ENCODE results near the gene KSR2.

KSR2 gene

DNA sequence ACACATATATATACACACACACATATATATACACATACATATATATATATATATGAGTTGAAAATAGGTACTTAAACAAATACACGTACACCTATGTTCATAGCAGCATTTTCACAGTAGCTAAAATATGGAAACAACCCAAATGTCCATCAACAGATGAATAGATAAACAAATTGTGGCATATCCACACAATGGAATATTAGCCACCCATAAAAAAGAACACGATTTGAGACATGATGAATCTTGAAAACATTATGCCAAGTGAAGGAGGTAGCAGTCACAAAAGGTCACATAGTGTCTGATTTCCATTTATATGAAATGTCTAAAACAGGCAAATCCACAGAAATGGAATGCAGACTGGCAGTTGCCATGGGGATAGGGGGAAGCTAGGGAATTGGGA is 276.3 kb downstream of the KSR2 start:
- H3K4me3 ChIP-seq (ENCODE audit: low read depth, low read length), result no peak overlapping the region
- TF ChIP-seq, protein P1, sequence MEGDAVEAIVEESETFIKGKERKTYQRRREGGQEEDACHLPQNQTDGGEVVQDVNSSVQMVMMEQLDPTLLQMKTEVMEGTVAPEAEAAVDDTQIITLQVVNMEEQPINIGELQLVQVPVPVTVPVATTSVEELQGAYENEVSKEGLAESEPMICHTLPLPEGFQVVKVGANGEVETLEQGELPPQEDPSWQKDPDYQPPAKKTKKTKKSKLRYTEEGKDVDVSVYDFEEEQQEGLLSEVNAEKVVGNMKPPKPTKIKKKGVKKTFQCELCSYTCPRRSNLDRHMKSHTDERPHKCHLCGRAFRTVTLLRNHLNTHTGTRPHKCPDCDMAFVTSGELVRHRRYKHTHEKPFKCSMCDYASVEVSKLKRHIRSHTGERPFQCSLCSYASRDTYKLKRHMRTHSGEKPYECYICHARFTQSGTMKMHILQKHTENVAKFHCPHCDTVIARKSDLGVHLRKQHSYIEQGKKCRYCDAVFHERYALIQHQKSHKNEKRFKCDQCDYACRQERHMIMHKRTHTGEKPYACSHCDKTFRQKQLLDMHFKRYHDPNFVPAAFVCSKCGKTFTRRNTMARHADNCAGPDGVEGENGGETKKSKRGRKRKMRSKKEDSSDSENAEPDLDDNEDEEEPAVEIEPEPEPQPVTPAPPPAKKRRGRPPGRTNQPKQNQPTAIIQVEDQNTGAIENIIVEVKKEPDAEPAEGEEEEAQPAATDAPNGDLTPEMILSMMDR (conservative IDR thresholded peaks at IDR 0.05; ENCODE audit: low read depth, low read length), result no peak
- DNase-seq (ENCODE audit: low read depth), result no peak

DNA sequence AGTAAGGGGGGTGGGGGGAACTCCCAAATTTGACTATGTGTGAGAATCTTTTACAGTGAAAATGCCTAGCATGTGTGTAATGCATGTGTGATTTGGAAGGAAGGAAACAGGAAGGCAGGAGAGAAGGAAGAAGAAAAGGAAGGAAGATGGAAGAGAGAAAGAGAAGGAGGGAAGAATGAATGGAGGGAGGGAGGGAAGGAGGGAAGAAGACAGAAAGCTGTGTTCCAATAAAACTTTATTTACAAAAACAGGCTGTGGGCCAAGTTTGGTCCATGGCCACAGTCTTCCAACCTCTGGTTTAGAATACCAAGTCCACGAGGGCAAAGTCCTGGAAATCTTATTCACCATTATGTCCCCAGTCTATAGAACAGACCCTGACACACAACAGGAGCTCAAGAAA is 278.9 kb downstream of the KSR2 start:
- TF ChIP-seq, protein P1 (conservative IDR thresholded peaks at IDR 0.05; ENCODE audit: low read depth, low read length), result no peak
- DNase-seq (ENCODE audit: low read depth), result no peak
- no peak overlapping the region for H3K4me3 ChIP-seq (ENCODE audit: low read depth, low read length)

DNA sequence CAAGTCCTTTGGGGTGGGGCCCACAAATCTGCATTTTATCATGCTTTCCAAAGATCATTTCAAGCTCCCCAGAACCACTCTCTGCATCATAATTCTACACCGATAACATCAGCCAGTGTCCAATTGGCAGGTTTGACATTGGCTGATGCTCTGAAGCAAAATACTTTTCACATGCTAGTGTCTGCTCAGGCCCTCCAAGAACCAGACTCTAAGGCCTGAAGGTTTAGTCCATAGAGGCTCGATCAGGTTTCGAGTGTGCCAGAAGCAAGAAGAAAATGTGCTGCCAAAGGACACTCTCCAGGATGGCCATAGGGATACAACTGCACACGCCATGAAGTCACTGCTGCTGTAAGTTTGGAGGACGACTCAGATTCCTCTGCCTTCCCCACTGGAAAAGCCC is 280.3 kb downstream of the KSR2 start:
- H3K4me3 ChIP-seq (ENCODE audit: low read depth, low read length), result no peak overlapping the region
- DNase-seq (ENCODE audit: low read depth), result no peak
- TF ChIP-seq, protein P1 (conservative IDR thresholded peaks at IDR 0.05; ENCODE audit: low read depth, low read length), result no peak

DNA sequence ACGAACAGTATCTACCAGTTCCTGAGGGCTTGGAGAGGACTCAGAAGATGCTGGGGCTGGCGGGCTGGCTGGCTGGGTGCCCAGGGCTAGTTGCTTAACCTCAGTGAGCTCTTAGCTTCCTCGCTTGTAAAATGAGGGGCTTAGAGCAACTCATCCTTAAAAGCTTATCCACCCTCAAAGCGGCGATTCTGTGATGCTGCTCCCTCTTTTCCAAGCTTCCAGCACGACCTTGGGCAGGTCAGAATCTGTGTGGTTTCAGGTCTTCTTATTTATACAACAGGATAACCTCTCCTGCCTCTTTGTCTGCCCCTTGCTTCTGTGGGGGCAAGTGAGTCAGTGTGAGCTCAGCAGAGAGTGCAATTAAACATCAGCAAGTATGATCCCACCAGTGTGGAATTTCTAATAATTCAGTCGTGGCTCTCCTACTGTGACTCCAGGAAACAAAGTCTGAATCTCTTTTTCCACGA is 281.8 kb downstream of the KSR2 start:
- DNase-seq (ENCODE audit: low read depth), result no peak
- H3K4me3 ChIP-seq (ENCODE audit: low read depth, low read length), result no peak overlapping the region
- TF ChIP-seq, protein P1 (conservative IDR thresholded peaks at IDR 0.05; ENCODE audit: low read depth, low read length), result no peak

DNA sequence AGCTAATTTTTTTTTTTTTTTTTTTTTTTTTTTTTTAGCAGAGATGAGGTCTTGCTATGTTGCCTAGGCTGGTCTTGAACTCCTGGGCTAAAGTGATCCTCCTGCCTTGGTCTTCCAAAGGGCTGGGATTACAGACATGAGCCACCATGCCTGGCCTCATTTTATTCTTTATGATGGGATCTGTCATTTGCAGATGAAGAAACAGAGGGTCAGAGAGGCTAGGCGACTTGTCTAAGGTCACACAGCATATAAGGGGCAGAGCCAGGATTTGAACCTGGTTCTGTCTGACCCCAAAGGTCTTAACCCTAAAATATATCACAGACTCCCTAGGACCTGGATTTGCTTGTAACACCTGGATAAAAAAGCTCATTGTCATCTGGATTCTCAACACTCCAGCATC is 282.6 kb downstream of the KSR2 start:
- TF ChIP-seq, protein P1 (conservative IDR thresholded peaks at IDR 0.05; ENCODE audit: low read depth, low read length), result no peak
- no peak overlapping the region for H3K4me3 ChIP-seq (ENCODE audit: low read depth, low read length)
- DNase-seq (ENCODE audit: low read depth), result no peak

DNA sequence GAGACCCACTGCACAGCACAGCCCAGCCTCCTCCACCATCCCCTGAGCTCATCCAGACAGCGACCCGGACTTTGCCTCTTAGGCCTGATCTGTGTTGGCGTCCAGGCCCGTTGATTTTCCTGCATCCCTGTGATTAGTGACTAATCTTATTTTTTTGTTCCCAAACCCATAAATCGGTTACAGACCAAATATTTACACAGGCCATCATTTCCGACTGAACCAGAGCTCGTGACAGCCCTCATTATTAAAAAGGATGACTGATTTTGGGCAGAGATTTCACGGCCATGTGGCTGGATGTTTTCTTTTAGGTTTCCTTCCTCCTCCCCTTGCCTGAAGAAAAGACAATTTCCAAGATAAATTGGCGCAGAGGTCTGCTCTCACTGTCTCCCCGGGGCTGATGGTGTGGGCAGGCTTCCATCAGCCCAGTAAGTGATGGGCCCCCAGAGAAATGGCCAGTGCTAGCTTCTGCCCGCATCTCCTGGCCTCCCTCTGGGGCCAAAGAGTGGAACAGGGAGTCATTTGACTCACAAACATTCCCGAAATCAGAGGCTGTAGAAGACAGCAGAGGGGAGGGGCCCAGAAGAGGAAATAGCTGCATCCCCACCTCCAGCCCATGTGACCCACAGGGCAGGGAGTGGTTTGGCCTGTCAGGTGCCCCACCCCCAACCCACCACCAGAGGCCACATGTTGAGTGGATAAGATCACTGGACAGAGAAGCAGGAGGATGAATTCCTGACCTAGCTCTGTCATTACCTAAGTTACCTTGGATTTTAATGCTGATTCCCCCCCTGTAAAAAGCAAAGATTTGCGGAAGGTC is 283.5 kb downstream of the KSR2 start:
- no peak for DNase-seq (ENCODE audit: low read depth)
- H3K4me3 ChIP-seq (ENCODE audit: low read depth, low read length), result no peak overlapping the region
- TF ChIP-seq, protein P1 (conservative IDR thresholded peaks at IDR 0.05; ENCODE audit: low read depth, low read length), result no peak

DNA sequence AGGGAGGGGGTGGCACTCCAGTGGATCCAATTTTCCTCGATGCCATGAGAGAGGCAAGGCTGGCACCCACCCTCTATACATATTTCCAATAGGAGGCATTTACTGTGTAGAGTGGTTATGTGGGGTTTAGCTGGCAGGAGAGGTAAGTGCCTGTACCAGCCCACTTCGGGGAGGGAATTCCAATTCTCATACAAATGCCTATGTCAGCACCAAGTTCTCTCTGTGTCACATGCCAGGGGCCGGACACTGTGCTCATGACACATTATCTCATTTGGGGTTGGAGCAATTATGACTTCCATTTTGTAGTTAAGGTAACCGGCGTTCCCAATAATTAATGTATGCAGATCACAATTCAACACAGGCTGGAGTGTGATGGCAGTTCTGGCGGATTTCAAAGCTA is 284.3 kb downstream of the KSR2 start:
- H3K4me3 ChIP-seq (ENCODE audit: low read depth, low read length), result no peak overlapping the region
- TF ChIP-seq, protein P1 (conservative IDR thresholded peaks at IDR 0.05; ENCODE audit: low read depth, low read length), result no peak
- DNase-seq (ENCODE audit: low read depth), result no peak

All from choroid plexus epithelial cell (primary cell).